Fibroblast of the aortic adventitia (primary cell): ENCODE measurements around the gene MBD5. TPM values are rescaled to one million over a fixed set of nuclear protein-coding genes. Genes with fewer than 3 reads are reported as not detected.

ENCODE experiments used
- DNase-seq: peaks from one replicate; pipeline ENCODE4 v3.0.0-alpha.2; 2010; ENCODE audit warnings: low read depth
- H3K4me3 ChIP-seq: 2 replicates; pipeline ENCODE4 v1.5.1; 2011; ENCODE audit warnings: low read depth, mild to moderate bottlenecking, control low read depth, low read length, moderate library complexity
- total RNA-seq: library from RNA; depleted of rRNA; stranded (reverse); fragments of >200 nt; gene quantifications from 2 replicates; pipeline ENCODE4 v1.2.3, GENCODE V29; 2012; ENCODE audit warnings: low replicate concordance
- TF ChIP-seq, protein P1 (sequence below): IDR thresholded peaks from 2 replicates; pipeline ENCODE4 v1.5.1; 2011; ENCODE audit warnings: mild to moderate bottlenecking, low read length, control low read depth, inconsistent platforms; ENCODE audit not compliant: insufficient read depth

MBD5 gene
- total RNA-seq, 1 donor, result 41.4 TPM

DNA sequence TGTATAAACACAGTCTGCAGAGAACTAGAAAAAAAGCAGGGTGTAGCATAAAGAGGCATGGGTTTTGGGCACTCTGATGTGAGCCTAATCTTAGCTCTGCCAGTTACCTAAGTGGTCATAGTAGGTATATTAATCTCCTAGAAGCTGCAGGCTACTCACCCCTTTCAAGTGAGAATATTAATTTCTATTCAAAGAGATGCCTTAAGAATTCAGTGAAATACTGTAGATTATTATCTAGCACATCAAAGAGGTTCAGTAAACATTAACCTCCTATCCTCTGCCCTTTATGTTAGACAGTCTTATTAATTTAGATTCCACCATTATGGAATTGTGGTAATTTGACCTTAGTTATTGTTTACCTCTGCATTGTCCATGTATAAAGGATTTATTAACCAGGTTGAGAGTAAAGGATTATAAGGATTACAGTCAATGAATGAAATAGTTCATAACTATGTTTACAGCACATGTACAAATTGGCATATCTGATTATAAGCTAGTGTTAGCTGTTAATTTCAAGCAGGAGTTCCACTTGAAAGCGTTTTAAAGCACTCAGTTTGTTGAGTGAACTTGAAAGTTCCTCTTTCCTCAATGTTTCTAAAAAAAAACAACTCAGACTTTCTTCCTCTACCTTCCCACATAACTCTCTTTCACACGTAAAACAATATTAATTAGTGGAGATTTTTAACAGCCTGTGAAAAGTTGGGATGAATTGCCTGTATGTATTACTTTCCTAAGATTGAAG, 473.1 kb downstream of the MBD5 start:
- no peak for DNase-seq
- no peak overlapping the region for H3K4me3 ChIP-seq
- TF ChIP-seq, protein P1, sequence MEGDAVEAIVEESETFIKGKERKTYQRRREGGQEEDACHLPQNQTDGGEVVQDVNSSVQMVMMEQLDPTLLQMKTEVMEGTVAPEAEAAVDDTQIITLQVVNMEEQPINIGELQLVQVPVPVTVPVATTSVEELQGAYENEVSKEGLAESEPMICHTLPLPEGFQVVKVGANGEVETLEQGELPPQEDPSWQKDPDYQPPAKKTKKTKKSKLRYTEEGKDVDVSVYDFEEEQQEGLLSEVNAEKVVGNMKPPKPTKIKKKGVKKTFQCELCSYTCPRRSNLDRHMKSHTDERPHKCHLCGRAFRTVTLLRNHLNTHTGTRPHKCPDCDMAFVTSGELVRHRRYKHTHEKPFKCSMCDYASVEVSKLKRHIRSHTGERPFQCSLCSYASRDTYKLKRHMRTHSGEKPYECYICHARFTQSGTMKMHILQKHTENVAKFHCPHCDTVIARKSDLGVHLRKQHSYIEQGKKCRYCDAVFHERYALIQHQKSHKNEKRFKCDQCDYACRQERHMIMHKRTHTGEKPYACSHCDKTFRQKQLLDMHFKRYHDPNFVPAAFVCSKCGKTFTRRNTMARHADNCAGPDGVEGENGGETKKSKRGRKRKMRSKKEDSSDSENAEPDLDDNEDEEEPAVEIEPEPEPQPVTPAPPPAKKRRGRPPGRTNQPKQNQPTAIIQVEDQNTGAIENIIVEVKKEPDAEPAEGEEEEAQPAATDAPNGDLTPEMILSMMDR, result no peak

DNA sequence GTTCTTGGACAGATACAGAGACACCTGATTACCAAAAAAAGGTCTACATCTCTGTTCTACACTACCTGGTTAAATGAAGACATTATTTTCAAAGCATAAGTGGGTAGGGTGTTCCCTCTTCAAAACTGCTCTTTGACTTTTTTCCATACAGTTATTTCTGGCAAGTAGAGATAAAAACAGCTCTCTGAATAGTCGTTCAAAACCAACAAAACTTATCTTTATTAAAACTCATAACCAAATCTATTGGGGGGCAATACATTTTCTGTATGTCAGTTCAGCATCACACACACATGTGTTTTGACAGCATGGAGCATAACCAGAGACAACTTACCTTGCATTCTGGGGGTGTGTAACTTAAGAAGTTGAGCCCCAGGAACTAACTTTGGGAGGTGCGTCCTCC, 474.7 kb downstream of the MBD5 start:
- TF ChIP-seq, protein P1, result no peak
- no peak for DNase-seq
- H3K4me3 ChIP-seq, result no peak overlapping the region

DNA sequence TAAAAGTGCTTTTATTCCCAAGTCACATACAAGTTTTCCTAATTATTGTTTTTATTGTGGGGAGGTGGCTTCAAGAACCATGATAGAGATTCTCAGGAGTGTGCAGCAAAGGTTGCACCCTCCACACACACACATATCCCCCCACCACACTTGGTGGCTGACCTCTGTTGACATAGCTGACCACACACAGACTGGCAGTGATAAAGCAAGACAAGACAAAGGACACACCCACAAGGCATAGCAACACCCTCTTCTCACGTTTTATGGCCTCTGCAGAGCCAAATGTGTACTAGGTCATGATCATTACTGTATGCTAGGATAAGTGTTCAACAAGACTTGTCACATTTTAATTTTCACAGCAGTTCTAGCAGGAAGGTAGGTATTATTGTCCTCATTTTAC, 480.7 kb downstream of the MBD5 start:
- no peak for DNase-seq
- no peak overlapping the region for H3K4me3 ChIP-seq
- TF ChIP-seq, protein P1, result no peak

DNA sequence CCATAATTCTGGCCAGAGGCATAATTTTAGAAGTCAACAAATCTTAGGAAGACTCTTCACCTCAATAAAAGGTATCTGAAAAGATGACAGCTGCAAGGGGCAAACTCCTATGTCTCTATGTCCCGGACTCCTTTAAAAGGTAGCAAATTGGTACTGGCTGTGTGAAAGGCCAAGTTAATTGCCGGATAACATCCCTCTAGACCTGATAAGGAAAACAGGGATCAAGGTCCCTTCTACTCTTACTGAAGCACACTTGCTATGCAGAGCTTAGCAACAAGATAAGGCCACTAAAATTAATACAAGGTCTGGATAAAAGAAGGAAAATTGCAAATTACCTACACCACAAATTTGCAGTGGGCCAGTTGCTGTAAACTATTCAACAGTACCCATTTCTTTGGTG, 482.6 kb downstream of the MBD5 start:
- TF ChIP-seq, protein P1, result no peak
- H3K4me3 ChIP-seq, result no peak overlapping the region
- no peak for DNase-seq

GRCh38 chr2:148507970-148508369, 487.1 kb downstream of the MBD5 start:
- no peak for DNase-seq
- TF ChIP-seq, protein P1, result no peak
- H3K4me3 ChIP-seq, result no peak overlapping the region

DNA sequence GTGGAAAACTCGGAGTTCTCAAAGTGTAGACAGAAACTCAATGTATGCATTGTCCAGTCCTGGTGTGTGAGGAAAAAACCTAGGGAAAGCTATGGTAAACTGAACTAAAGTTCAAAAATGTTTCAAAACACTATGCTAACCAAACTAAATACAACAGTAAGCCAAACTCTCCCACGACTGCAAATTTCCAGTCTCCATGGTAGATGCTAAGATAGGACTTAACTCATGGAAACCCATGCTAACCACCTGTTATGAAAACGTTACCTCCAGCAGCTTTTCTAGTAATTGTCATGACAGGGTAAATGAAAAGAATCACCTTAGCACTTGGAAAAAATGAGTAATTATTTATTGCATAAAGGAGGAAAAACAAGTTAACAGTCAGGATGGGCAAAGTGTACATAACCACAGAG, 488.0 kb downstream of the MBD5 start:
- DNase-seq, result no peak
- TF ChIP-seq, protein P1, result no peak
- H3K4me3 ChIP-seq, result no peak overlapping the region

GRCh38 chr2:148509288-148509902, 488.5 kb downstream of the MBD5 start:
- TF ChIP-seq, protein P1, result peak; percentile 97
- peak; percentile 83 for DNase-seq
- H3K4me3 ChIP-seq, result peak overlapping the region; percentile 54
